GM12875 (cell line): ENCODE measurements around the gene MAPK8IP3.

Experiments
- H3K4me3 ChIP-seq: one replicate; pipeline ENCODE4 v1.5.1; 2011; ENCODE audit warnings: low read depth, low read length, control low read depth
- CTCF ChIP-seq: IDR thresholded peaks from 2 replicates; pipeline ENCODE4 v1.5.1; 2011; ENCODE audit warnings: low read depth, mild to moderate bottlenecking, control low read depth, inconsistent platforms, low read length, moderate library complexity, borderline replicate concordance; ENCODE audit not compliant: insufficient read depth

Gene MAPK8IP3

GRCh38 chr16:1724491-1724890, 18.5 kb downstream of the MAPK8IP3 start:
- no peak overlapping the region for H3K4me3 ChIP-seq
- no peak for TF ChIP-seq CTCF

- H3K4me3 ChIP-seq: no peak overlapping the region
- no peak for TF ChIP-seq CTCF
Observed at GRCh38 chr16:1726661-1727502, 20.9 kb downstream of the MAPK8IP3 start.

- H3K4me3 ChIP-seq: no peak overlapping the region
Observed at GRCh38 chr16:1727651-1728624, 21.9 kb downstream of the MAPK8IP3 start.

GRCh38 chr16:1729026-1729425, 23.0 kb downstream of the MAPK8IP3 start:
- no peak for TF ChIP-seq CTCF
- no peak overlapping the region for H3K4me3 ChIP-seq

More at GRCh38 chr16:1727651-1728624, 21.9 kb downstream of the MAPK8IP3 start:
- no peak for TF ChIP-seq CTCF

GRCh38 chr16:1729445-1729844, 23.4 kb downstream of the MAPK8IP3 start:
- no peak overlapping the region for H3K4me3 ChIP-seq
- no peak for TF ChIP-seq CTCF

- no peak overlapping the region for H3K4me3 ChIP-seq
- no peak for TF ChIP-seq CTCF
Observed at GRCh38 chr16:1731073-1731472, 25.1 kb downstream of the MAPK8IP3 start.
